ENCODE data around the gene COPS8. TPM values are rescaled to one million over a fixed set of nuclear protein-coding genes. Genes with fewer than 3 reads are reported as not detected.
A peak's percentile ranks its signal among the peaks of the same experiment; 100 is the strongest.

Gene COPS8
- total and polyA plus RNA-seq, 8 donors: 44.4 to 78.1 (median 69.7) TPM

- no peak for TF ChIP-seq CTCF (IDR thresholded peaks at IDR 0.05)
- Histone ChIP-seq H3K4me3 (no peak overlapping the region), H3K9me3 (no peaks in the 10 kb centered on the region), H3K27me3 (no peaks in the 10 kb centered on the region), H3K4me1 (peaks cover 0 to 8% of the 10 kb centered on the region in 2 donors), H3K27ac (no peak overlapping the region), H3K36me3 (no peaks in the 10 kb centered on the region)
- intact Hi-C loops (cut with DNase I): no loop called here
- ATAC-seq (no peak), DNase-seq (no peak)
These were observed 27.8 kb upstream of the COPS8 start for GRCh38 chr2:237057893-237058300.

- H3K36me3 ChIP-seq: no peaks in the 10 kb centered on the region
- H3K27ac ChIP-seq: no peak overlapping the region
- no peak overlapping the region for H3K4me3 ChIP-seq
- ATAC-seq (no peak), DNase-seq (peak in 1 of 4 donors; percentile 61)
- peaks cover 0 to 8% of the 10 kb centered on the region in 2 donors for H3K4me1 ChIP-seq
- H3K27me3 ChIP-seq: no peaks in the 10 kb centered on the region
- intact Hi-C loops (cut with DNase I): no loop called here
- no peaks in the 10 kb centered on the region for H3K9me3 ChIP-seq
- TF ChIP-seq CTCF (IDR thresholded peaks at IDR 0.05): no peak
These were observed 27.3 kb upstream of the COPS8 start for GRCh38 chr2:237058423-237058822.

GRCh38 chr2:237059155-237059875 is 26.4 kb upstream of the COPS8 start:
- no peak for DNase-seq
- no peak for TF ChIP-seq CTCF (IDR thresholded peaks at IDR 0.05)
- Histone ChIP-seq H3K4me3 (no peak overlapping the region), H3K9me3 (no peaks in the 10 kb centered on the region), H3K4me1 (peaks cover 0 to 8% of the 10 kb centered on the region in 2 donors), H3K36me3 (no peaks in the 10 kb centered on the region), H3K27me3 (no peaks in the 10 kb centered on the region), H3K27ac (no peak overlapping the region)
- intact Hi-C loops (cut with DNase I): no loop called here
- no peak for ATAC-seq

- H3K4me1 ChIP-seq: peaks cover 0 to 8% of the 10 kb centered on the region in 2 donors
- H3K36me3 ChIP-seq: no peaks in the 10 kb centered on the region
- DNase-seq (peak in 2 of 4 donors; percentile 65 to 81), ATAC-seq (peak; percentile 90)
- intact Hi-C loops (cut with DNase I): loop anchor here in 1 of 2 donors (5.0 kb wide), 1 partner anchor 708 kb away; no protein-coding TSS in a partner anchor
- no peaks in the 10 kb centered on the region for H3K27me3 ChIP-seq
- no peak overlapping the region for H3K27ac ChIP-seq
- no peaks in the 10 kb centered on the region for H3K9me3 ChIP-seq
- no peak overlapping the region for H3K4me3 ChIP-seq
- peak; percentile 41 to 62 for TF ChIP-seq CTCF (IDR thresholded peaks at IDR 0.05)
These were observed 25.0 kb upstream of the COPS8 start for GRCh38 chr2:237060534-237061312.

- TF ChIP-seq CTCF (IDR thresholded peaks at IDR 0.05): no peak
- DNase-seq (no peak), ATAC-seq (no peak)
- H3K9me3 ChIP-seq: no peaks in the 10 kb centered on the region
- H3K4me3 ChIP-seq: no peak overlapping the region
- peaks cover 0 to 8% of the 10 kb centered on the region in 2 donors for H3K4me1 ChIP-seq
- intact Hi-C loops (cut with DNase I): loop anchor here in 1 of 2 donors (5.0 kb wide), 1 partner anchor 709 kb away; no protein-coding TSS in a partner anchor
- H3K27me3 ChIP-seq: no peaks in the 10 kb centered on the region
- H3K36me3 ChIP-seq: no peaks in the 10 kb centered on the region
- H3K27ac ChIP-seq: no peak overlapping the region
These were observed 24.3 kb upstream of the COPS8 start for GRCh38 chr2:237061356-237061755.
